T-cell (primary cell): ENCODE results near the gene CKMT1B. TPM values are rescaled to one million over a fixed set of nuclear protein-coding genes. Genes with fewer than 3 reads are reported as not detected.
"Not testable (repeated sequence)": the region's sequence is repeated elsewhere in the genome, so short reads cannot be mapped to it uniquely, and the experiment has no call there.

ENCODE experiments used
- ATAC-seq, 4 experiments: fragments of 200-7000 bp in 3 of 4; fragments of 150-1000 bp in 1 of 4; cut with Tn5 transposase; replicated peaks in 1 of 4; 1 replicate in 3 of 4; 2 replicates in 1 of 4; pipeline ENCODE4 v1.10.0; 2021; ENCODE audit warnings: moderate library complexity in 3 of 4, mild to moderate bottlenecking in 2 of 4, moderate number of reproducible peaks in 1 of 4
- CTCF ChIA-PET, 2 donors: fragments of 300-600 bp; sonication (Branson Sonifier 250); formaldehyde crosslinking; loops; one replicate each; lab custom pipeline; 2022; ENCODE audit warnings: antibody characterized with exemption in 2 of 2; lab: Charles Lee
- POLR2A ChIA-PET, 2 donors: fragments of 300-600 bp; sonication (Branson Sonifier 250); formaldehyde crosslinking; loops; one replicate each; lab custom pipeline; 2022; ENCODE audit warnings: antibody characterized with exemption in 2 of 2; lab: Charles Lee
- DNase-seq, 35 experiments: peaks; one replicate each; pipeline versions ENCODE4 v3.0.0 to v3.0.0-alpha.2; 2013 to 2023
- H3K27ac ChIP-seq: one replicate; pipeline ENCODE4 v1.5.1; 2013; ENCODE audit warnings: low read length
- H3K27me3 ChIP-seq, 2 experiments: replicated peaks in 1 of 2; 1 replicate in 1 of 2; 2 replicates in 1 of 2; pipeline versions ENCODE4 v1.6.1 to v1.7.0; 2013; ENCODE audit warnings: low read length in 1 of 2, mixed read lengths in 1 of 2; ENCODE audit not compliant: control insufficient read depth in 2 of 2, insufficient read depth in 2 of 2; ENCODE audit errors: extremely low read depth in 1 of 2
- H3K36me3 ChIP-seq, 2 donors: 1 replicate in 1 of 2; 2 replicates in 1 of 2; pipeline versions ENCODE4 v1.6.1 to v1.7.0; 2013; ENCODE audit warnings: low read length in 1 of 2; ENCODE audit not compliant: control insufficient read depth in 2 of 2, insufficient read depth in 1 of 2; ENCODE audit errors: extremely low read depth in 1 of 2
- H3K4me1 ChIP-seq, 2 experiments: 1 replicate in 1 of 2; 2 replicates in 1 of 2; pipeline versions ENCODE4 v1.6.1 to v1.7.0; 2013; ENCODE audit warnings: low read length in 2 of 2, mixed read lengths in 1 of 2; ENCODE audit not compliant: insufficient read depth in 2 of 2, control insufficient read depth in 1 of 2; ENCODE audit errors: extremely low read depth in 1 of 2
- H3K4me3 ChIP-seq, 2 donors: 1 replicate in 1 of 2; 2 replicates in 1 of 2; pipeline versions ENCODE4 v1.5.1 to v1.7.0; 2013; ENCODE audit warnings: mild to moderate bottlenecking in 2 of 2, low read length in 1 of 2, moderate library complexity in 1 of 2; ENCODE audit not compliant: control insufficient read depth in 1 of 2; ENCODE audit errors: extremely low read depth in 1 of 2
- H3K9me3 ChIP-seq: 2 replicates; pipeline ENCODE4 v1.7.0; 2013
- H3K27ac Mint-ChIP-seq, 2 donors: one replicate each; pipeline ENCODE4 v1.8.0; 2020 to 2021; ENCODE audit warnings: mild to moderate bottlenecking in 2 of 2, mixed read lengths in 2 of 2
- H3K27me3 Mint-ChIP-seq, 2 donors: one replicate each; pipeline ENCODE4 v1.8.0; 2021 to 2022; ENCODE audit warnings: mixed read lengths in 2 of 2
- H3K36me3 Mint-ChIP-seq: one replicate; pipeline ENCODE4 v1.8.0; 2021; ENCODE audit warnings: mixed read lengths
- H3K4me1 Mint-ChIP-seq, 3 donors: one replicate each; pipeline ENCODE4 v1.8.0; 2020 to 2022; ENCODE audit warnings: mixed read lengths in 3 of 3, mild to moderate bottlenecking in 1 of 3
- H3K4me3 Mint-ChIP-seq, 3 donors: one replicate each; pipeline ENCODE4 v1.8.0; 2020 to 2022; ENCODE audit warnings: mild to moderate bottlenecking in 3 of 3, mixed read lengths in 3 of 3, moderate library complexity in 3 of 3
- H3K9me3 Mint-ChIP-seq, 3 donors: one replicate each; pipeline ENCODE4 v1.8.0; 2020 to 2022; ENCODE audit warnings: mixed read lengths in 3 of 3
- WGBS: methylation state at CpG from one replicate; pipeline ENCODE4 v1.1.5; 2013; ENCODE audit warnings: missing lambda C conversion rate; ENCODE audit not compliant: insufficient coverage; 5-methylcytosine and 5-hydroxymethylcytosine counted together
- total RNA-seq, 35 experiments: library from RNA in 6 of 35; stranded (reverse) in 6 of 35; fragments of 120-200 nt in 1 of 35; gene quantifications; one replicate each; pipeline versions ENCODE4 v1.2.1 to v1.2.4 and lab custom pipeline; 2013 to 2026

Gene CKMT1B
- total RNA-seq, 5 donors from 2014 or later (not counting 1 experiment from before 2014, with no cell fraction given), result not detected

DNA sequence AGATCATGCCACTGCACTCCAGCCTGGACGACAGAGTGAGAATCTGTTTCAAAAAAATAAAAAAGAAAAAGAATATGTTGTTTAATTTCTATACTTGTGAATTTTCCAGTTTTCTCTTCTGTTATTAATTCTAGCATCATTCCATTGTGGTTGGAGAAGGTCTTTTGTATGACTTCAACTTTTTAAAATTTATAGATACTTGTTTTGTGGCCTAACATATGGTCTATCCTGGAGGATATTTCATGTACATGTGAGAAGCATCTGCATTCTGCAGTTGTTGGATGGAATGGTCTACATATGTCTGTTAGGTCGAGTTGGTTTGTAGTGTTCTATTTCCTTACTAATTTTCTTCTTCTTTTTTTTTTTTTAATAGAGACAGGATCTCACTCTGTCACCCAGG, 40.8 kb upstream of the CKMT1B start:
- Mint-ChIP-seq H3K9me3 (no peaks in the 10 kb centered on the region), H3K36me3 (peaks cover 30% of the 10 kb centered on the region), H3K4me3 (no peak overlapping the region), H3K27ac (no peak overlapping the region), H3K27me3 (no peaks in the 10 kb centered on the region), H3K4me1 (no peaks in the 10 kb centered on the region)
- Histone ChIP-seq H3K36me3 (peaks cover 2 to 6% of the 10 kb centered on the region in 2 donors), H3K4me1 (no peaks in the 10 kb centered on the region), H3K9me3 (no peaks in the 10 kb centered on the region), H3K4me3 (no peak overlapping the region), H3K27me3 (no peaks in the 10 kb centered on the region), H3K27ac (no peak overlapping the region)
- ATAC-seq (no peak), DNase-seq (no peak)
- WGBS, result no CpG with 5 or more reads among the region's 2 CpGs
- CTCF ChIA-PET, result interaction anchor here in 1 of 2 donors (0.7 kb wide), 1 partner anchor 356 kb away, joined by 6 read pairs; no protein-coding TSS in a partner anchor
- POLR2A ChIA-PET, result no interaction called here

DNA sequence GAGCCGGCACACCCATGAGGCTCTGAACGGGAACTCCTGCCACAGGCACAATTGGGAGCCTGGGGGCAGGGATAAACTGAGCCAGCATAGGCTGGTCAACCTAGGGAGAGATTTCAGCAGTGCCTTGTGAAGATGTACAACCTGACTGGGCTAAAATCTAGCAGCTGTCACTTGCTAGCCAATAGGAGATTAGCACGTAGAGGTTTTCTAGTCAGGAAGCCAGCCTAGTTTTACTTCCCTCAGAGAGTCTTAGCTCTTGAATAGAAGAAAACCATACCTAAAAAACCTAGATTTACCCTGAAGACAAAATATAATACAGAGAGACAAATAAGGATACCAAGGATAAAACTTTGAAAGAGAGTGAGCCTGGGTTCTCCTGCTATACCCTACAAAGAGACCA, 31.1 kb upstream of the CKMT1B start:
- H3K27ac Mint-ChIP-seq, H3K9me3 Mint-ChIP-seq, H3K9me3 ChIP-seq, H3K27ac ChIP-seq, POLR2A ChIA-PET, H3K36me3 Mint-ChIP-seq, H3K4me1 ChIP-seq, H3K36me3 ChIP-seq, DNase-seq, H3K27me3 Mint-ChIP-seq, CTCF ChIA-PET, ATAC-seq, H3K4me1 Mint-ChIP-seq, H3K27me3 ChIP-seq, H3K4me3 Mint-ChIP-seq, H3K4me3 ChIP-seq: not testable (repeated sequence)
- no CpG with 5 or more reads among the region's 3 CpGs for WGBS

DNA sequence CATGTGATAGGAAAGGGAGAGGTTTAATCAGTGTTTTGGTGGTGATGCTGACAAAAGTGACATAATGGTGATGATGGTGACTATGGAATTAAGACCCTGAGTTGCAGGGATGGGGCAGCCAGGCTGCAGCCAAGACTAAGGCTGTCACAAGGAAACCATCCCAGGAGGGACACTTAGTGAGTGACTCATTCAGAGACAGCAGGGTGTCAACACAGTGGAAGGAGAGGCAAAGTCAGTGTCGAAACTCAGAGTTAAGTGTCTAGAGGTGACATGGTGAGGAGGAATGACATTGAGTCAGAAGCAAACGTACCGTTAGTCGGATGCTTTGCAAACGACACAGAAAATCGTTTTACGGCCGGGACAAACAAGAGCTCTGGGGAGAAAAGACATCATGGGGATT, 30.0 kb upstream of the CKMT1B start:
- CTCF ChIA-PET, H3K27ac Mint-ChIP-seq, H3K9me3 ChIP-seq: not testable (repeated sequence)

DNA sequence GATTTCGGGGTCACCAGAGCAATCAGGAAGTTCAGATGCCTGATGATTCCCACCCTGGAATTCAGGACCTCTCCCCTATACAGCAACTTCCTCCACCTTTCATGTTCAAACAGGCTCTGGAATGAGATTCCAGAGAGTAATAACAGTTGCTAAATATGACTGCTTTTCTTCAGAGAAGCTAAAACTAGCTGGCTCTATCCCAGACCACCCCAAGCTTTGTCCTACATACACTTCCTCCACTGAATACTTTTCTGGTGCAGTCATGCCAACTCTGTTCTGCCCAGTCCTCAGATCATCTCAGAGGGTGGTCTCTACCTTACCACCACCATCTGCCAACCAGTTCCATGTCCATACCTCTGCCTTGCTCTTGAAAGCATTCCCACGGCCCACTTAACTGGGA, 27.2 kb upstream of the CKMT1B start:
- H3K4me1 Mint-ChIP-seq, H3K4me1 ChIP-seq, CTCF ChIA-PET, DNase-seq, H3K27me3 Mint-ChIP-seq, H3K36me3 Mint-ChIP-seq, H3K27me3 ChIP-seq, H3K4me3 Mint-ChIP-seq, H3K27ac Mint-ChIP-seq, H3K27ac ChIP-seq, H3K9me3 ChIP-seq, H3K9me3 Mint-ChIP-seq, ATAC-seq, H3K36me3 ChIP-seq, H3K4me3 ChIP-seq, POLR2A ChIA-PET: not testable (repeated sequence)
- no CpG with 5 or more reads among the region's 2 CpGs for WGBS

More for the DNA sequence above, 30.0 kb upstream of the CKMT1B start:
- H3K4me3 Mint-ChIP-seq, H3K4me1 Mint-ChIP-seq, DNase-seq, H3K4me3 ChIP-seq, H3K27me3 Mint-ChIP-seq, ATAC-seq, H3K27ac ChIP-seq, H3K36me3 ChIP-seq, H3K27me3 ChIP-seq, POLR2A ChIA-PET, H3K36me3 Mint-ChIP-seq, H3K4me1 ChIP-seq, H3K9me3 Mint-ChIP-seq: not testable (repeated sequence)
- WGBS, result no CpG with 5 or more reads among the region's 8 CpGs

DNA sequence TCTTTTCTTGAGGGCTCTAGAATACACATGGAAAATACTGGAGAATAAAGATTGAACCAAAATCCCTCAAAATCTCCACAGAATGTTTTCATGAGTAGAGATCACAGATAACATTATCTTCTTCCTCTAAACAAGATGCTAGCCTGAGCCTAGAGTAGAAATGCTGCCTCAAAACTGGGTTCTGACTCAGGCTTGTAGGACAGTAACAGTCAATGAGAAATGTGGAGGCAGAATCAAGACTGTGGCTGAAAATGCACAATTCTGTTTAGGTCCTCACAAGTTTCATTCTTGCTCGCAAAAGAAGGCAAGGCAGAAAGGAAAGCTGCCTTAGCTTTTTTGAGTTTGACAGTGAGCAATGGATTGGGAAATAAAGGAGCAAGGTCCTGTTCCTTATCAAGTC, 19.2 kb upstream of the CKMT1B start:
- H3K4me1 ChIP-seq, H3K4me3 ChIP-seq, H3K9me3 ChIP-seq, H3K36me3 ChIP-seq, CTCF ChIA-PET, H3K27ac Mint-ChIP-seq, H3K27me3 Mint-ChIP-seq, ATAC-seq, H3K27ac ChIP-seq, H3K9me3 Mint-ChIP-seq, DNase-seq, H3K4me3 Mint-ChIP-seq, H3K36me3 Mint-ChIP-seq, H3K4me1 Mint-ChIP-seq, POLR2A ChIA-PET, H3K27me3 ChIP-seq: not testable (repeated sequence)
- no CpG with 5 or more reads among the region's 1 CpG for WGBS

DNA sequence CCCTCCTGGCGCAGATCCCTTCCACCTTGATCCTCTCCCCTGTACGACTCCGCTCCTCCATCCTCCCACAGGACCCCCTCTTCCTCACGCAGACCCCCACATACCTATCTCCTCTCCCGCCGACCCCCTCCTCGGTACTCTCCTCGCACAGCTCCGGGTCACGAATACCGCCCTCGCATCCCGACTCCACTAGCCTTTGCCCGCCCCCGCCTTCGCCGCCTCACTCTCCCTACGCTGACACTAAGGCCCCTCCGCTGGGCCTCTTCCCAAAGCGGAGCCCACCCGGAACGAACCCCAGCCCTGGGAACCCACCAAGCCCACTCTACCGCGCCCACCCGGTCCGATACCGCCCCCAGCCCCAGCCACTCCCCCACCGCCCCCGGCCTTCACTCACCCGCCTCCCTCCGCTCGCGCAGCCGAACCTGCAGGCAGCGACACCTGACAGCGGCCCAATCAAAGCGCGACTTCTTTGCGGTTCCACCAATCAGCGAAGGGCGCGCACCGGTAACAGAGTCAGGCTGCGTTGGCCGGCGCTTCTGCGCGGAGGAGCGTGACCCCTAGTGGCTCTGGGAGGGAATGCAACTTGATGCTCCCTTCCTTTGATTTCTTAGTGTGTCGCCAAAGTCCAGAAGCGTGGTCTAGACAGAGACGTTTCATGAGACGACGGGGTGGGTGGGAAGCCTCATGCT, 3.9 kb upstream of the CKMT1B start, which contains the start of gene PPIP5K1:
Gene PPIP5K1, minus strand, starts transcription at position 431 of the 689 bp plus-strand sequence. CDS start 5,704 bp downstream, outside the sequence.
- H3K27me3 Mint-ChIP-seq, H3K27ac Mint-ChIP-seq, H3K4me3 Mint-ChIP-seq, H3K27ac ChIP-seq, H3K9me3 Mint-ChIP-seq, H3K4me3 ChIP-seq, DNase-seq, H3K36me3 ChIP-seq, H3K27me3 ChIP-seq, POLR2A ChIA-PET, CTCF ChIA-PET, H3K36me3 Mint-ChIP-seq, H3K9me3 ChIP-seq, H3K4me1 Mint-ChIP-seq, H3K4me1 ChIP-seq: not testable (repeated sequence)
- ATAC-seq, result peak; percentile 99
- no CpG with 5 or more reads among the region's 54 CpGs for WGBS

DNA sequence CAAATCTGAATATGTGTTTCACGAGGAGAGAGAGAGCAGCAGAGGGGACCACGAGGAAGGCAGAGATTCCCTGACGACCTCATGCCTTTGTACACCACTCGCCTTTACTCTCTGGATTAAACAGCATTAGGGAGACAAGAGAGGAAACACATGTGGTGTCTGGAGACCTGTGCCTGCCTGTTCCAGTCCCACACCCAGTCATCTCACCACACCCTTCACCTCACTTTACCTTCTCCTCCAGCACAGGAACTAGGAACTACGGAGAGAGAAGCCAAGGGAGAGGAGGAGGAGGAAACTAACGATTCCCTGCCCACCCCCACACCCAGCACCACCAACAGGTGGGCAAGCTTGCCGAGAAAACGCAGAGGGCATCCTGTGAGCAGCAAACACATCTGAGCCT, 986 bp upstream of the CKMT1B start:
- peaks cover 9 to 11% of the 10 kb centered on the region in 2 donors for H3K27me3 Mint-ChIP-seq
- CTCF ChIA-PET, DNase-seq, H3K4me1 ChIP-seq, POLR2A ChIA-PET, H3K27ac ChIP-seq, H3K9me3 ChIP-seq, H3K4me3 Mint-ChIP-seq, H3K4me1 Mint-ChIP-seq, H3K27ac Mint-ChIP-seq, H3K9me3 Mint-ChIP-seq, H3K36me3 Mint-ChIP-seq, H3K36me3 ChIP-seq, H3K4me3 ChIP-seq, ATAC-seq, H3K27me3 ChIP-seq: not testable (repeated sequence)
- WGBS, result 10% methylated on average over 2 of the region's 8 CpGs
